IMR-90 (cell line): Measurements from ENCODE around the gene FAT1. TPM values are rescaled to one million over a fixed set of nuclear protein-coding genes. Genes with fewer than 3 reads are reported as not detected.

Experiments used
- ATAC-seq: fragments of 200-7000 bp; cut with Tn5 transposase; 2 replicates; pipeline ENCODE4 v1.9.1; 2020; ENCODE audit warnings: low read depth, mild to moderate bottlenecking, moderate library complexity
- BruUV-seq: library from RNA; stranded (reverse); fragments of 400-500 nt; replicated peaks from 2 replicates; lab custom pipeline; 2021; lab: Mats Ljungman, UMichigan
- CTCF ChIA-PET: fragments of 300-600 bp; formaldehyde crosslinking; extraction: SDS; loops from one replicate; lab custom pipeline; 2021; ENCODE audit warnings: antibody characterized with exemption; lab: Yijun Ruan, JAX
- POLR2A ChIA-PET: fragments of 300-600 bp; sonication (Branson Sonifier 250); formaldehyde crosslinking; loops from one replicate; lab custom pipeline; 2022; ENCODE audit warnings: antibody characterized with exemption; ENCODE audit not compliant: unreplicated experiment; lab: Charles Lee
- DNase-seq: peaks from one replicate; pipeline ENCODE4 v3.0.0; 2013
- H2AFZ ChIP-seq: replicated peaks from 2 replicates; pipeline ENCODE3; 2013; ENCODE audit warnings: low read length, mild to moderate bottlenecking; ENCODE audit not compliant: poor library complexity
- H2AK5ac ChIP-seq: 2 replicates; pipeline ENCODE4 v1.6.1; 2013; ENCODE audit warnings: low read depth, low read length, inconsistent platforms
- H2AK9ac ChIP-seq: replicated peaks from 2 replicates; pipeline ENCODE3; 2013; ENCODE audit warnings: mild to moderate bottlenecking, low read depth, low read length, moderate library complexity; ENCODE audit not compliant: poor library complexity
- H2BK120ac ChIP-seq: 2 replicates; pipeline ENCODE4 v1.6.1; 2013; ENCODE audit warnings: low read depth, low read length, inconsistent platforms
- H2BK15ac ChIP-seq: 3 replicates; pipeline ENCODE4 v1.6.1; 2013; ENCODE audit warnings: low read depth, low read length, inconsistent platforms
- H2BK20ac ChIP-seq: 2 replicates; pipeline ENCODE4 v1.6.1; 2013; ENCODE audit warnings: low read depth, mild to moderate bottlenecking, inconsistent platforms, low read length, moderate library complexity
- H2BK5ac ChIP-seq: 2 replicates; pipeline ENCODE4 v1.6.1; 2013; ENCODE audit warnings: mild to moderate bottlenecking, low read depth, low read length, inconsistent platforms; ENCODE audit not compliant: poor library complexity, severe bottlenecking
- H3K14ac ChIP-seq: replicated peaks from 2 replicates; pipeline ENCODE4 v1.6.1; 2013; ENCODE audit warnings: low read depth, low read length, inconsistent platforms
- H3K18ac ChIP-seq: 2 replicates; pipeline ENCODE4 v1.6.1; 2013; ENCODE audit warnings: low read depth, low read length, control low read depth
- H3K23ac ChIP-seq: 2 replicates; pipeline ENCODE4 v1.6.1; 2013; ENCODE audit warnings: low read depth, low read length, inconsistent platforms
- H3K27ac ChIP-seq: 2 replicates; pipeline ENCODE4 v1.5.1; 2013; ENCODE audit warnings: mild to moderate bottlenecking, control low read depth, low read length; ENCODE audit not compliant: insufficient read depth
- H3K27me3 ChIP-seq: 2 replicates; pipeline ENCODE4 v1.6.1; 2013; ENCODE audit warnings: low read length; ENCODE audit not compliant: control insufficient read depth, insufficient read depth
- H3K36me3 ChIP-seq: 2 replicates; pipeline ENCODE4 v1.6.1; 2013; ENCODE audit warnings: low read length, mixed read lengths; ENCODE audit not compliant: control insufficient read depth, insufficient read depth
- H3K4ac ChIP-seq: 2 replicates; pipeline ENCODE4 v1.6.1; 2013; ENCODE audit warnings: low read depth, low read length, inconsistent platforms
- H3K4me1 ChIP-seq: 2 replicates; pipeline ENCODE4 v1.6.1; 2013; ENCODE audit warnings: low read length, mixed read lengths; ENCODE audit not compliant: control insufficient read depth, insufficient read depth
- H3K4me2 ChIP-seq: 2 replicates; pipeline ENCODE4 v1.6.1; 2013; ENCODE audit warnings: low read depth, mild to moderate bottlenecking, control low read depth, low read length, moderate library complexity
- H3K4me3 ChIP-seq: 2 replicates; pipeline ENCODE4 v1.5.1; 2013; ENCODE audit warnings: low read depth, mild to moderate bottlenecking, control low read depth, low read length, moderate library complexity; ENCODE audit not compliant: insufficient read depth
- H3K56ac ChIP-seq: 2 replicates; pipeline ENCODE4 v1.6.1; 2013; ENCODE audit warnings: low read length, inconsistent platforms; ENCODE audit not compliant: insufficient read depth; ENCODE audit errors: extremely low read depth
- H3K79me1 ChIP-seq, 2 experiments: 2 replicates each; pipeline ENCODE4 v1.6.1; 2013; ENCODE audit warnings: low read length in 2 of 2, inconsistent platforms in 1 of 2, low read depth in 1 of 2
- H3K9ac ChIP-seq: 2 replicates; pipeline ENCODE4 v1.6.1; 2013; ENCODE audit warnings: low read depth, low read length, control low read depth
- H3K9me1 ChIP-seq: 2 replicates; pipeline ENCODE4 v1.6.1; 2013; ENCODE audit warnings: low read length, inconsistent platforms; ENCODE audit not compliant: insufficient read depth
- H3K9me3 ChIP-seq: 2 replicates; pipeline ENCODE4 v1.6.1; 2013; ENCODE audit warnings: low read length; ENCODE audit not compliant: control insufficient read depth, insufficient read depth
- H4K20me1 ChIP-seq: 2 replicates; pipeline ENCODE4 v1.6.1; 2013; ENCODE audit warnings: low read length, inconsistent platforms; ENCODE audit not compliant: insufficient read depth
- H4K5ac ChIP-seq: 2 replicates; pipeline ENCODE4 v1.6.1; 2013; ENCODE audit warnings: mild to moderate bottlenecking, low read depth, low read length, control low read depth
- H4K8ac ChIP-seq, 2 experiments: 2 replicates each; pipeline ENCODE4 v1.6.1; 2013; ENCODE audit warnings: low read depth in 2 of 2, low read length in 2 of 2, control low read depth in 1 of 2, inconsistent platforms in 1 of 2
- H4K91ac ChIP-seq: 2 replicates; pipeline ENCODE4 v1.6.1; 2013; ENCODE audit warnings: low read depth, low read length, inconsistent platforms; ENCODE audit not compliant: insufficient read depth
- BHLHE40 ChIP-seq: fragments of 150-350 bp; IDR thresholded peaks from 2 replicates; pipeline ENCODE4 v1.6.1; 2016; ENCODE audit warnings: mild to moderate bottlenecking, low read depth, low read length
- CEBPB ChIP-seq: IDR thresholded peaks from 2 replicates; pipeline ENCODE4 v1.6.1; 2012; ENCODE audit warnings: low read depth, low read length, improper control_type of control experiment
- FOS ChIP-seq: fragments of 150-350 bp; IDR thresholded peaks from 2 replicates; pipeline ENCODE4 v1.6.1; 2016; ENCODE audit warnings: low read depth, low read length
- POLR2A ChIP-seq: IDR thresholded peaks from 2 replicates; pipeline ENCODE4 v1.6.1; 2012; ENCODE audit warnings: mild to moderate bottlenecking, low read depth, low read length
- RAD21 ChIP-seq: IDR thresholded peaks from 2 replicates; pipeline ENCODE4 v1.6.1; 2012; ENCODE audit warnings: low read length, improper control_type of control experiment
- RCOR1 ChIP-seq: IDR thresholded peaks from 2 replicates; pipeline ENCODE4 v1.6.1; 2012; ENCODE audit warnings: mild to moderate bottlenecking, low read length, improper control_type of control experiment; ENCODE audit not compliant: insufficient replicate concordance
- WGBS, 2 experiments: methylation state at CpG; one replicate each; pipeline versions ENCODE4 v1.1.5 to v1.1.7; 2013; ENCODE audit warnings: missing lambda C conversion rate in 2 of 2; ENCODE audit not compliant: insufficient read length in 1 of 2; ENCODE audit errors: extremely low coverage in 2 of 2; 5-methylcytosine and 5-hydroxymethylcytosine counted together
- dilution Hi-C: fragments of 300-500 bp; cut with HindIII; formaldehyde crosslinking; loops from one replicate; pipeline ENCODE4 v1.14.3; 2018; ENCODE audit warnings: low sequenced_read_pairs; ENCODE audit not compliant: unreplicated experiment
- in situ Hi-C: fragments of 300-500 bp; cut with MboI; formaldehyde crosslinking; loops from 3 replicates; pipeline ENCODE4 v1.14.3; 2019; ENCODE audit warnings: low sequenced_read_pairs, inconsistent platforms, mixed read lengths
- intact Hi-C: fragments of 100-400 bp; cut with micrococcal nuclease; formaldehyde crosslinking; loops from 2 replicates; pipeline ENCODE4 v1.10.0; 2022
- polyA plus RNA-seq, 3 experiments: library from polyadenylated mRNA; depleted of rRNA; stranded (reverse); fragments of >200 nt; gene quantifications; 2 replicates each; pipeline ENCODE4 v1.2.3, GENCODE V29; 2012; ENCODE audit warnings: low replicate concordance in 1 of 3
- total RNA-seq: library from RNA; depleted of rRNA; stranded (reverse); fragments of >200 nt; gene quantifications from 2 replicates; pipeline ENCODE4 v1.2.3, GENCODE V29; 2012
- TF ChIP-seq, protein P1 (sequence below): conservative IDR thresholded peaks from 2 replicates; pipeline ENCODE4 v1.5.1; 2012; ENCODE audit warnings: mild to moderate bottlenecking, low read depth, low read length, improper control_type of control experiment

FAT1 gene
- total and polyA plus RNA-seq, 2 of the 4 experiments (the other 2 are of a cell fraction), result 156 to 519 TPM

DNA sequence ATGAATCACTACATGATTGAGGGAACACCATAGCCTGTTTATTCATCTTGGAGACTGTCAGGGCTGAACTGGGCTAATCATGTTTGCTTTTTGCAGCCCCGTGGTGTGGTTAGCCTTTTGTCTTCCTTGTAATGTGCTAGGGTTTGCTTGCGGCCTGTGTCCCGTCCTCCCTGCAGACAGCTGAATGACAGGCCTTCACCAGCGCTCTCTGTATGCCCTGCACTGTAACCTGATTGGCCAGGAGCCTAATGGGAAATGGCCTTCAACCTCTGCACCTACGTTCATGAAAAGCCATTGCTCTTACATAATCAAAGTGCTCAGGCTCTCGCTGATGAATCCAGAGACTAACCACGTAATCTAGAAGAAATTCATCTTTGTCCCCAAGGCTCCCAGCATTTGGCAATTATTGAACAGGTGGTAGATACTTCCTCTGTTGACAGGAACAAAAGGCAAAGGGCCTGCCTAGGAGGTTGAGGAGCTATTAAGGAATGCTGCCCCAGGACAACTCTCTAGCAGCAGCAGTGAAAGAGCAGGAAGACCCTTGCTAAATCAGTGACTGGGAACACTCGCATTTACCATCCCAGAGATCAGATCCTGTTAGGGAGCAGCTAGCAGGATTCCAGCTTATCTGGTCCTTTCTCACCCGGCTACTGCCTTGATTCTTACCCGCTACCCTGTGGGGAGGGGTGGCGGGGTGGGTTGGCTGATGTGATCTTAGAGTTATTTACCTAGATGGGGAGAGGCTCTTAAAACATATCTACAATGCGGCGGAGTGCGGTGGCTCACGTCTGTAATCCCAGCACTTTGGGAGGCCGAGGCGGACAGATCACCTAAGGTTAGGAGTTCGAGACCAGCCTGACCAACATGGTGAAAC lies 42.3 kb upstream of the FAT1 start:
- peak overlapping the region; percentile 36 for H2AFZ ChIP-seq
- H3K14ac ChIP-seq, result no peak overlapping the region
- 0 out of 2 replicates have a peak overlapping the region, but pooled peaks have one; percentile 10 for H3K56ac ChIP-seq
- no peak overlapping the region for H3K4me2 ChIP-seq
- H3K27me3 ChIP-seq, result no peaks in the 10 kb centered on the region
- BruUV-seq, result no TSS peak
- ATAC-seq, result no peak
- no peak overlapping the region for H3K23ac ChIP-seq
- H2AK9ac ChIP-seq, result peak overlapping the region; percentile 5
- H3K9me3 ChIP-seq, result no peaks in the 10 kb centered on the region
- peak overlapping the region; percentile 63 for H4K5ac ChIP-seq
- peak overlapping the region; percentile 1; the same call in 2 of the 3 replicates for H2BK15ac ChIP-seq
- dilution Hi-C loops, result no loop called here
- TF ChIP-seq, protein P1, sequence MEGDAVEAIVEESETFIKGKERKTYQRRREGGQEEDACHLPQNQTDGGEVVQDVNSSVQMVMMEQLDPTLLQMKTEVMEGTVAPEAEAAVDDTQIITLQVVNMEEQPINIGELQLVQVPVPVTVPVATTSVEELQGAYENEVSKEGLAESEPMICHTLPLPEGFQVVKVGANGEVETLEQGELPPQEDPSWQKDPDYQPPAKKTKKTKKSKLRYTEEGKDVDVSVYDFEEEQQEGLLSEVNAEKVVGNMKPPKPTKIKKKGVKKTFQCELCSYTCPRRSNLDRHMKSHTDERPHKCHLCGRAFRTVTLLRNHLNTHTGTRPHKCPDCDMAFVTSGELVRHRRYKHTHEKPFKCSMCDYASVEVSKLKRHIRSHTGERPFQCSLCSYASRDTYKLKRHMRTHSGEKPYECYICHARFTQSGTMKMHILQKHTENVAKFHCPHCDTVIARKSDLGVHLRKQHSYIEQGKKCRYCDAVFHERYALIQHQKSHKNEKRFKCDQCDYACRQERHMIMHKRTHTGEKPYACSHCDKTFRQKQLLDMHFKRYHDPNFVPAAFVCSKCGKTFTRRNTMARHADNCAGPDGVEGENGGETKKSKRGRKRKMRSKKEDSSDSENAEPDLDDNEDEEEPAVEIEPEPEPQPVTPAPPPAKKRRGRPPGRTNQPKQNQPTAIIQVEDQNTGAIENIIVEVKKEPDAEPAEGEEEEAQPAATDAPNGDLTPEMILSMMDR, result no peak
- TF ChIP-seq RAD21 (no peak), POLR2A (no peak), BHLHE40 (no peak), FOS (no peak), RCOR1 (no peak), CEBPB (no peak)
- no peak for DNase-seq
- H3K79me1 ChIP-seq, result no peaks in the 10 kb centered on the region
- 0 out of 2 replicates have a peak overlapping the region, but pooled peaks have one; percentile 31 for H2BK20ac ChIP-seq
- H2BK5ac ChIP-seq, result no peak overlapping the region
- no peaks in the 10 kb centered on the region for H4K20me1 ChIP-seq
- no peaks in the 10 kb centered on the region for H3K36me3 ChIP-seq
- in situ Hi-C loops, result no loop called here
- POLR2A ChIA-PET, result no interaction called here
- H3K27ac ChIP-seq, result peak overlapping the region; percentile 34; the same call in 1 of the 2 replicates
- H3K4me3 ChIP-seq, result no peak overlapping the region
- peak overlapping the region; percentile 9; the same call in 1 of the 2 replicates for H3K18ac ChIP-seq
- H3K9me1 ChIP-seq, result no peaks in the 10 kb centered on the region; the same call in 1 of the 2 replicates
- H3K4me1 ChIP-seq, result peaks cover 14% of the 10 kb centered on the region
- no peak overlapping the region for H3K9ac ChIP-seq
- H2BK120ac ChIP-seq, result peak overlapping the region; percentile 30
- peak overlapping the region; percentile 5; the same call in 1 of the 2 replicates for H2AK5ac ChIP-seq
- WGBS, 2 experiments, result 44% methylated on average over 4 of the region's 18 CpGs; no CpG with 5 or more reads in 1 of the 2 experiments
- CTCF ChIA-PET, result interaction anchor here (1.0 kb wide), 1 partner anchor 17 kb away, joined by 3 read pairs; no protein-coding TSS in a partner anchor
- H3K4ac ChIP-seq, result peak overlapping the region; percentile 9; the same call in 1 of the 2 replicates
- intact Hi-C loops, result no loop called here
- no peak overlapping the region for H4K8ac ChIP-seq
- H4K91ac ChIP-seq, result peak overlapping the region; percentile 38; the same call in 1 of the 2 replicates
